Neural cell (in vitro differentiated cells): Measurements from ENCODE around the gene GLB1L. TPM values are rescaled to one million over a fixed set of nuclear protein-coding genes. Genes with fewer than 3 reads are reported as not detected.

Experiments
- H2AFZ ChIP-seq: fragments of 200-600, 300-800 bp; sonication (generic), shearing (Covaris generic); 2 replicates; pipeline ENCODE4 v1.6.0; 2014; ENCODE audit warnings: low read depth, mild to moderate bottlenecking, antibody characterized with exemption, low read length, moderate library complexity
- H3F3A ChIP-seq: fragments of 200-600 bp; shearing (Covaris generic); 2 replicates; pipeline ENCODE4 v1.6.1; 2016; ENCODE audit warnings: mild to moderate bottlenecking, moderate library complexity, mixed read lengths, antibody characterized with exemption, low read length; ENCODE audit not compliant: insufficient read depth, poor library complexity, severe bottlenecking
- H3K27ac ChIP-seq: fragments of 200-600, 300-800 bp; sonication (generic), shearing (Covaris generic); 2 replicates; pipeline ENCODE4 v1.5.1; 2014; ENCODE audit warnings: mild to moderate bottlenecking, low read length, moderate library complexity
- H3K27me3 ChIP-seq: fragments of 300-800, 200-600 bp; sonication (generic), shearing (Covaris generic); 2 replicates; pipeline ENCODE4 v1.6.0; 2014; ENCODE audit warnings: mild to moderate bottlenecking, low read depth, low read length, moderate library complexity; ENCODE audit not compliant: insufficient read depth
- H3K36me3 ChIP-seq: fragments of 300-800, 200-600 bp; sonication (generic), shearing (Covaris generic); 2 replicates; pipeline ENCODE4 v1.5.1; 2014; ENCODE audit warnings: mild to moderate bottlenecking, antibody characterized with exemption, low read length, moderate library complexity; ENCODE audit not compliant: insufficient read depth
- H3K4me2 ChIP-seq: fragments of 300-800, 200-600 bp; sonication (generic), shearing (Covaris generic); 2 replicates; pipeline ENCODE4 v1.6.0; 2014; ENCODE audit warnings: mild to moderate bottlenecking, low read length
- H3K4me3 ChIP-seq: fragments of 300-800, 200-600 bp; sonication (generic), shearing (Covaris generic); 2 replicates; pipeline ENCODE4 v1.5.1; 2014; ENCODE audit warnings: mild to moderate bottlenecking, low read length, moderate library complexity
- H3K79me2 ChIP-seq: fragments of 200-600 bp; shearing (Covaris generic); replicated peaks from 2 replicates; pipeline ENCODE4 v1.6.0; 2014; ENCODE audit warnings: mild to moderate bottlenecking, low read length, moderate library complexity; ENCODE audit not compliant: insufficient read depth
- H3K9ac ChIP-seq: fragments of 300-800, 200-600 bp; sonication (generic), shearing (Covaris generic); 2 replicates; pipeline ENCODE4 v1.6.1; 2016; ENCODE audit warnings: mild to moderate bottlenecking, low read length, mixed read lengths
- H3K9me2 ChIP-seq: fragments of 200-600 bp; shearing (Covaris generic); 2 replicates; pipeline ENCODE4 v1.6.1; 2016; ENCODE audit warnings: mild to moderate bottlenecking, low read length, mixed read lengths; ENCODE audit not compliant: insufficient read depth
- H3K9me3 ChIP-seq: fragments of 200-600, 300-800 bp; sonication (generic), shearing (Covaris generic); 2 replicates; pipeline ENCODE4 v1.6.1; 2016; ENCODE audit warnings: mild to moderate bottlenecking, mixed run types, low read length, moderate library complexity, mixed read lengths
- H4K20me1 ChIP-seq: fragments of 200-600 bp; shearing (Covaris generic); 2 replicates; pipeline ENCODE4 v1.6.1; 2016; ENCODE audit warnings: mild to moderate bottlenecking, mixed run types; ENCODE audit not compliant: insufficient read depth
- EP300 ChIP-seq: fragments of 450-650 bp; conservative IDR thresholded peaks from 2 replicates; pipeline ENCODE4 v1.6.1; 2014; ENCODE audit warnings: antibody characterized with exemption, mild to moderate bottlenecking, moderate library complexity; ENCODE audit not compliant: poor library complexity, severe bottlenecking
- EZH2 ChIP-seq: fragments of 200-600, 300-800 bp; shearing (Covaris generic), sonication (generic); IDR thresholded peaks from 2 replicates; pipeline ENCODE4 v1.6.1; 2014; ENCODE audit warnings: antibody characterized with exemption, low read length, borderline replicate concordance, mild to moderate bottlenecking; ENCODE audit not compliant: insufficient read depth, poor library complexity, severe bottlenecking
- MXI1 ChIP-seq: fragments of 450-650 bp; conservative IDR thresholded peaks from 2 replicates; pipeline ENCODE4 v1.6.1; 2014; ENCODE audit warnings: antibody characterized with exemption, mild to moderate bottlenecking; ENCODE audit not compliant: poor library complexity, severe bottlenecking
- POLR2AphosphoS5 ChIP-seq: IDR thresholded peaks from 2 replicates; pipeline ENCODE4 v1.6.1; 2012
- RAD21 ChIP-seq: fragments of 450-650 bp; conservative IDR thresholded peaks from 2 replicates; pipeline ENCODE4 v1.6.1; 2014; ENCODE audit warnings: antibody characterized with exemption, mild to moderate bottlenecking, moderate library complexity
- SMC3 ChIP-seq: fragments of 450-650 bp; conservative IDR thresholded peaks from 2 replicates; pipeline ENCODE4 v1.6.1; 2014; ENCODE audit warnings: antibody characterized with exemption, mild to moderate bottlenecking, moderate library complexity; ENCODE audit not compliant: poor library complexity
- TAF1 ChIP-seq: IDR thresholded peaks from 2 replicates; pipeline ENCODE4 v1.6.1; 2012; ENCODE audit warnings: low read depth
- polyA plus RNA-seq: library from polyadenylated mRNA; depleted of rRNA; stranded (reverse); fragments of >200 nt; gene quantifications from 2 replicates; pipeline ENCODE4 v1.2.3, GENCODE V29; 2014
- TF ChIP-seq, protein P1 (sequence below): fragments of 450-650 bp; IDR thresholded peaks from 2 replicates; pipeline ENCODE4 v1.5.1; 2014; ENCODE audit warnings: antibody characterized with exemption, mild to moderate bottlenecking, moderate library complexity; ENCODE audit not compliant: poor library complexity, severe bottlenecking
- TF ChIP-seq, protein P2 (sequence below): IDR thresholded peaks from 2 replicates; pipeline ENCODE4 v1.6.1; 2012; ENCODE audit warnings: borderline replicate concordance

The GLB1L gene
- polyA plus RNA-seq, 1 donor from 2014 or later = 12.9 TPM

DNA sequence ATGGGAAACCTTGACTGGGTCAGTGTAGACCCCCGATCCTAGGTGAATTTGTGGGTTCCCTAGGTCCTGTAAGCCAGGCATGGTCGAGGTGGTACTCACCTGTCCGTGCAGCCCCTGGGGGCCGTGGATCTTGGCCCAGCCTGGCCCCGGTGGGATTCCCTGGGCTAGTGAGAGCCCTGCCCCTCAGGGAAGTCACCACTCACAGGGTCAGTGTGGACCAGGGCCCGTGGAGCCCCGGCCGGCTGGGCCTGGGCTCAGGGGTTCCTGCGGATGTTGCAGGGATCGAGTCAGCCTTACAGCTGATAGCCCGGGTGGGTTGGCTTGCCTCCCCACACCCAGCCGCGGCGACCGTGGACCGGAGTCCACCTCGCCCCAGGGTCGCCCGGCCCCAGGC, 16.3 kb downstream of the GLB1L start:
- TF ChIP-seq TAF1 = peak; percentile 48
- no peak for TF ChIP-seq EP300

DNA sequence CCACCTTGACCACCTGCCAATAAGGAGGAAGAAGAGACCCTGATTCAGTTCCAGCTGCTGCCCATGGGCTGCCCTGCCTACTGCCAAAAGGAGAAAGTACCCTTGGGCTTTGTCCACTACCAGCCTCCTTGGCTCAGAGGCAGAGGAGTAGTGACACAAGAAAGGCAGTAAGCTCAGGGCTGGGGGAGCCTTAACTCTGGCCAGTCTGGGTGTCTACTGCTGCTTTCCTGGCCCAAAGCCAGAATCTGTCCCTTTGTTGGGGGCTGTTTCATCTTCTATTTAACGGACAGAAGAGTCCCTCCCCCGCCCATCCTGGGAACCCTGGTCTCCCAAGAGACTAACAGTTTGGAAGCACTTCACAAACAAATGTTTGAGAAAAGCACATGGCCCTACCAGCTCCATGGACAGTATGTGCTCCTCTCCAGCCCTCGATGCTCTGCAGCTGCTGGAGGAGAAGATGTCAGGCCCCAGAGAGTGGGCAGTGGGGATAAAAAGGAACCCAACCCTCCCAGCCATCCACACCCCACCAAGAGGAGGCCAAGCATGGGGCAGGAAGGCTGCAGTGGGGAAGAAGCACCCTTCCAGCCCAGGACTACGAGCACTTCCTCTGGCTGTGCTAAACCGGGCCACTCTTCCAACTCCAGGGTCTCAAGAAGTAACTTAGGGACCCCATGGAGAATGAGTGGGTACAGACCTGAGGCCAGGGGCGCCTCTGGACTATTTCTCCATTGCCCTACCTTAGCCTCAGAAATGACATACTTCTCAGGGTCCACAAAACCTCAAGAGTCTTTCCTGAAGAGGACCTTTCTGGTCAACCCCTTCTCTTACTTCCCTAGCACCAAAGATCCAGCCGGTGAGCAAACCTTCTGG, 17.0 kb downstream of the GLB1L start:
- peak overlapping the region; percentile 41 for H2AFZ ChIP-seq
- peak overlapping the region; percentile 93 for H3K9ac ChIP-seq
- no peaks in the 10 kb centered on the region for H3K27me3 ChIP-seq
- peaks cover 17% of the 10 kb centered on the region for H3K79me2 ChIP-seq
- H4K20me1 ChIP-seq = no peaks in the 10 kb centered on the region
- peaks cover 6% of the 10 kb centered on the region for H3F3A ChIP-seq
- peak overlapping the region; percentile 78 for H3K4me3 ChIP-seq
- H3K27ac ChIP-seq = peak overlapping the region; percentile 96
- no peaks in the 10 kb centered on the region for H3K9me2 ChIP-seq
- H3K4me2 ChIP-seq = peak overlapping the region; percentile 95
- TF ChIP-seq EZH2 = no peak
- no peak for TF ChIP-seq TAF1
- TF ChIP-seq, protein P1, sequence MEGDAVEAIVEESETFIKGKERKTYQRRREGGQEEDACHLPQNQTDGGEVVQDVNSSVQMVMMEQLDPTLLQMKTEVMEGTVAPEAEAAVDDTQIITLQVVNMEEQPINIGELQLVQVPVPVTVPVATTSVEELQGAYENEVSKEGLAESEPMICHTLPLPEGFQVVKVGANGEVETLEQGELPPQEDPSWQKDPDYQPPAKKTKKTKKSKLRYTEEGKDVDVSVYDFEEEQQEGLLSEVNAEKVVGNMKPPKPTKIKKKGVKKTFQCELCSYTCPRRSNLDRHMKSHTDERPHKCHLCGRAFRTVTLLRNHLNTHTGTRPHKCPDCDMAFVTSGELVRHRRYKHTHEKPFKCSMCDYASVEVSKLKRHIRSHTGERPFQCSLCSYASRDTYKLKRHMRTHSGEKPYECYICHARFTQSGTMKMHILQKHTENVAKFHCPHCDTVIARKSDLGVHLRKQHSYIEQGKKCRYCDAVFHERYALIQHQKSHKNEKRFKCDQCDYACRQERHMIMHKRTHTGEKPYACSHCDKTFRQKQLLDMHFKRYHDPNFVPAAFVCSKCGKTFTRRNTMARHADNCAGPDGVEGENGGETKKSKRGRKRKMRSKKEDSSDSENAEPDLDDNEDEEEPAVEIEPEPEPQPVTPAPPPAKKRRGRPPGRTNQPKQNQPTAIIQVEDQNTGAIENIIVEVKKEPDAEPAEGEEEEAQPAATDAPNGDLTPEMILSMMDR = no peak
- TF ChIP-seq SMC3 = no peak
- no peak for TF ChIP-seq MXI1
- no peak for TF ChIP-seq RAD21
- TF ChIP-seq EP300 = no peak
- TF ChIP-seq, protein P2, sequence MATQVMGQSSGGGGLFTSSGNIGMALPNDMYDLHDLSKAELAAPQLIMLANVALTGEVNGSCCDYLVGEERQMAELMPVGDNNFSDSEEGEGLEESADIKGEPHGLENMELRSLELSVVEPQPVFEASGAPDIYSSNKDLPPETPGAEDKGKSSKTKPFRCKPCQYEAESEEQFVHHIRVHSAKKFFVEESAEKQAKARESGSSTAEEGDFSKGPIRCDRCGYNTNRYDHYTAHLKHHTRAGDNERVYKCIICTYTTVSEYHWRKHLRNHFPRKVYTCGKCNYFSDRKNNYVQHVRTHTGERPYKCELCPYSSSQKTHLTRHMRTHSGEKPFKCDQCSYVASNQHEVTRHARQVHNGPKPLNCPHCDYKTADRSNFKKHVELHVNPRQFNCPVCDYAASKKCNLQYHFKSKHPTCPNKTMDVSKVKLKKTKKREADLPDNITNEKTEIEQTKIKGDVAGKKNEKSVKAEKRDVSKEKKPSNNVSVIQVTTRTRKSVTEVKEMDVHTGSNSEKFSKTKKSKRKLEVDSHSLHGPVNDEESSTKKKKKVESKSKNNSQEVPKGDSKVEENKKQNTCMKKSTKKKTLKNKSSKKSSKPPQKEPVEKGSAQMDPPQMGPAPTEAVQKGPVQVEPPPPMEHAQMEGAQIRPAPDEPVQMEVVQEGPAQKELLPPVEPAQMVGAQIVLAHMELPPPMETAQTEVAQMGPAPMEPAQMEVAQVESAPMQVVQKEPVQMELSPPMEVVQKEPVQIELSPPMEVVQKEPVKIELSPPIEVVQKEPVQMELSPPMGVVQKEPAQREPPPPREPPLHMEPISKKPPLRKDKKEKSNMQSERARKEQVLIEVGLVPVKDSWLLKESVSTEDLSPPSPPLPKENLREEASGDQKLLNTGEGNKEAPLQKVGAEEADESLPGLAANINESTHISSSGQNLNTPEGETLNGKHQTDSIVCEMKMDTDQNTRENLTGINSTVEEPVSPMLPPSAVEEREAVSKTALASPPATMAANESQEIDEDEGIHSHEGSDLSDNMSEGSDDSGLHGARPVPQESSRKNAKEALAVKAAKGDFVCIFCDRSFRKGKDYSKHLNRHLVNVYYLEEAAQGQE = no peak
- TF ChIP-seq POLR2AphosphoS5 = no peak
- H3K36me3 ChIP-seq = no peaks in the 10 kb centered on the region
- H3K9me3 ChIP-seq = no peaks in the 10 kb centered on the region

More for the DNA sequence above, 16.3 kb downstream of the GLB1L start:
- H3K79me2 ChIP-seq = peaks cover 17% of the 10 kb centered on the region
- H3K36me3 ChIP-seq = no peaks in the 10 kb centered on the region
- H3K9me3 ChIP-seq = no peaks in the 10 kb centered on the region
- peak overlapping the region; percentile 41 for H2AFZ ChIP-seq
- peak overlapping the region; percentile 93 for H3K9ac ChIP-seq
- H3K9me2 ChIP-seq = no peaks in the 10 kb centered on the region
- H3K27me3 ChIP-seq = no peaks in the 10 kb centered on the region
- H3K4me3 ChIP-seq = peak overlapping the region; percentile 78
- H4K20me1 ChIP-seq = no peaks in the 10 kb centered on the region
- H3K4me2 ChIP-seq = peak overlapping the region; percentile 95
- H3F3A ChIP-seq = peaks cover 6% of the 10 kb centered on the region
- peak overlapping the region; percentile 96 for H3K27ac ChIP-seq
